ENCODE data around the gene HDAC4.

The HDAC4 gene

GRCh38 chr2:239198221-239198620, 202.6 kb downstream of the HDAC4 start:
- no peak overlapping the region for H3K4me3 ChIP-seq (ENCODE audit: low read length)

GRCh38 chr2:239197146-239197545, 203.7 kb downstream of the HDAC4 start:
- Histone ChIP-seq H3K9me3 (ENCODE audit: insufficient read depth, low read depth, low read length) (no peaks in the 10 kb centered on the region), H3K4me3 (ENCODE audit: low read length) (no peak overlapping the region), H3K36me3 (ENCODE audit: insufficient read depth, low read depth, low read length) (no peaks in the 10 kb centered on the region), H3K27me3 (ENCODE audit: insufficient read depth, low read length) (no peaks in the 10 kb centered on the region), H3K9ac (ENCODE audit: low read depth, low read length) (no peak overlapping the region), H3K4me1 (ENCODE audit: insufficient read depth, low read length) (peaks cover 5% of the 10 kb centered on the region; the same call in 1 of the 2 replicates), H3K27ac (ENCODE audit: low read length) (no peak overlapping the region)

More at GRCh38 chr2:239198221-239198620, 202.6 kb downstream of the HDAC4 start:
- no peak overlapping the region for H3K9ac ChIP-seq (ENCODE audit: low read depth, low read length)
- no peaks in the 10 kb centered on the region for H3K36me3 ChIP-seq (ENCODE audit: insufficient read depth, low read depth, low read length)
- H3K27me3 ChIP-seq (ENCODE audit: insufficient read depth, low read length) = no peaks in the 10 kb centered on the region
- H3K27ac ChIP-seq (ENCODE audit: low read length) = no peak overlapping the region
- H3K4me1 ChIP-seq (ENCODE audit: insufficient read depth, low read length) = peaks cover 5% of the 10 kb centered on the region; the same call in 1 of the 2 replicates
- H3K9me3 ChIP-seq (ENCODE audit: insufficient read depth, low read depth, low read length) = no peaks in the 10 kb centered on the region

DNA sequence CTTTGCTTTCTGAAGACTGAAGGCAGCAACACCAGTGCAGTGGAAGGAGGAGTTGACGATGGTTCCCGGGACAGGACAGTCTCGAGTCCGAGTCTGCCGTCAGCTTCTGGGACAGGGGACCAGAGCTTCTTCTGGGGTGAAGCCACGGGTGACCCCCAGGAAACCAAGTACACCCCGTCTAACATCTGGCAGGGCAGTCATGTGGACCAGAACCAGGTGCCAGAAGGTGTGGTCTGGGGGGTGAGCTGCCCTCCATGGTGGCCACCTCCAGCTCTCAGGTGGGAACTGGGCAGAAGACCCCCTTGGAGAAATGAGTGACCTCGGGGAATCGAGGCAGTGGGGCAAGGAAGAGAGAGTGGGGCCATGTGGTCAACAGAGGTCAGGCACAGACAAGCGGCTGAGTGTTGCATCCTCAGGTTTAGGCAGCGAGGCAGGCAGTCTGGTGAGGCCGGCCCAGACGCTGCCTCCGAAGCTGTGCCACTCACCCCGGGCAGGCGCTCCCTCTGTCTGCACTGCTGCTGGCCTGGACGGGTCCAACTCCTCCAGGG, 204.3 kb downstream of the HDAC4 start:
- H3K27me3 ChIP-seq (ENCODE audit: insufficient read depth, low read length) = no peaks in the 10 kb centered on the region
- no peaks in the 10 kb centered on the region for H3K9me3 ChIP-seq (ENCODE audit: insufficient read depth, low read depth, low read length)
- H3K27ac ChIP-seq (ENCODE audit: low read length) = no peak overlapping the region
- no peak overlapping the region for H3K4me3 ChIP-seq (ENCODE audit: low read length)
- no peak overlapping the region for H3K9ac ChIP-seq (ENCODE audit: low read depth, low read length)
- no peaks in the 10 kb centered on the region for H3K36me3 ChIP-seq (ENCODE audit: insufficient read depth, low read depth, low read length)
- no peaks in the 10 kb centered on the region; the same call in 1 of the 2 replicates for H3K4me1 ChIP-seq (ENCODE audit: insufficient read depth, low read length)

GRCh38 chr2:239195992-239196391, 204.8 kb downstream of the HDAC4 start:
- Histone ChIP-seq H3K36me3 (ENCODE audit: insufficient read depth, low read depth, low read length) (no peaks in the 10 kb centered on the region), H3K27me3 (ENCODE audit: insufficient read depth, low read length) (no peaks in the 10 kb centered on the region), H3K27ac (ENCODE audit: low read length) (no peak overlapping the region), H3K9me3 (ENCODE audit: insufficient read depth, low read depth, low read length) (no peaks in the 10 kb centered on the region), H3K4me1 (ENCODE audit: insufficient read depth, low read length) (no peaks in the 10 kb centered on the region; the same call in 1 of the 2 replicates), H3K9ac (ENCODE audit: low read depth, low read length) (no peak overlapping the region), H3K4me3 (ENCODE audit: low read length) (no peak overlapping the region)

GRCh38 chr2:239195318-239195871, 205.4 kb downstream of the HDAC4 start:
- H3K27ac ChIP-seq (ENCODE audit: low read length) = no peak overlapping the region
- no peaks in the 10 kb centered on the region for H3K27me3 ChIP-seq (ENCODE audit: insufficient read depth, low read length)
- no peaks in the 10 kb centered on the region for H3K9me3 ChIP-seq (ENCODE audit: insufficient read depth, low read depth, low read length)
- H3K4me3 ChIP-seq (ENCODE audit: low read length) = no peak overlapping the region
- no peaks in the 10 kb centered on the region for H3K4me1 ChIP-seq (ENCODE audit: insufficient read depth, low read length)
- H3K9ac ChIP-seq (ENCODE audit: low read depth, low read length) = no peak overlapping the region
- no peaks in the 10 kb centered on the region for H3K36me3 ChIP-seq (ENCODE audit: insufficient read depth, low read depth, low read length)

- Histone ChIP-seq H3K27me3 (ENCODE audit: insufficient read depth, low read length) (no peaks in the 10 kb centered on the region), H3K4me1 (ENCODE audit: insufficient read depth, low read length) (no peaks in the 10 kb centered on the region), H3K4me3 (ENCODE audit: low read length) (no peak overlapping the region), H3K9ac (ENCODE audit: low read depth, low read length) (no peak overlapping the region), H3K9me3 (ENCODE audit: insufficient read depth, low read depth, low read length) (no peaks in the 10 kb centered on the region), H3K27ac (ENCODE audit: low read length) (no peak overlapping the region), H3K36me3 (ENCODE audit: insufficient read depth, low read depth, low read length) (no peaks in the 10 kb centered on the region)
Observed at GRCh38 chr2:239194731-239195317, 206.0 kb downstream of the HDAC4 start.

- H3K4me1 ChIP-seq (ENCODE audit: insufficient read depth, low read length) = no peaks in the 10 kb centered on the region
- no peak overlapping the region for H3K27ac ChIP-seq (ENCODE audit: low read length)
- no peak overlapping the region for H3K4me3 ChIP-seq (ENCODE audit: low read length)
- H3K36me3 ChIP-seq (ENCODE audit: insufficient read depth, low read depth, low read length) = peaks cover 5% of the 10 kb centered on the region; the same call in 1 of the 2 replicates
- H3K9me3 ChIP-seq (ENCODE audit: insufficient read depth, low read depth, low read length) = no peaks in the 10 kb centered on the region
- H3K9ac ChIP-seq (ENCODE audit: low read depth, low read length) = no peak overlapping the region
- H3K27me3 ChIP-seq (ENCODE audit: insufficient read depth, low read length) = no peaks in the 10 kb centered on the region
Observed at GRCh38 chr2:239193925-239194677, 206.7 kb downstream of the HDAC4 start.

DNA sequence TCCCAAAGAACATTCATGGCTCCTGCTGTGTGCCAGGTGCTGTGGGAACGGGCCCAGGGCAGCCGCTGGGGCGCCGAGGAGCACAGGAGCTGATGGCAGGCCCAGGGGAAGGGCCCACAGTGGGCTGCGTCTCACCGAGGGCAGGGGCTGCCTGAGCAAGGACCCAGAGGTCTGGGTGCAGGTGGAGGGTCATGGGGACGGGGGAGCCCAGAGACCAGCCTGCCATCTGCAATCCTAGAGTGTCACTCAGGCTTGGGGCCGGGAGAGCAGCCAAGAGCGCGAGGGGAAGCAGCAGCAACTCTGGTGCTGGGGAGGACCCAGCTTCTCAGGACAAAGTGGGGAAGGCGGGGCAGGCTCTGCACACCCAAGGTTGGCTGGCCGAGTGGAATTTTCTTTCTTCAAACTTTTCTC, 207.4 kb downstream of the HDAC4 start:
- Histone ChIP-seq H3K27me3 (ENCODE audit: insufficient read depth, low read length) (no peaks in the 10 kb centered on the region), H3K36me3 (ENCODE audit: insufficient read depth, low read depth, low read length) (peaks cover 12% of the 10 kb centered on the region), H3K27ac (ENCODE audit: low read length) (no peak overlapping the region), H3K4me1 (ENCODE audit: insufficient read depth, low read length) (no peaks in the 10 kb centered on the region), H3K9ac (ENCODE audit: low read depth, low read length) (no peak overlapping the region), H3K4me3 (ENCODE audit: low read length) (no peak overlapping the region), H3K9me3 (ENCODE audit: insufficient read depth, low read depth, low read length) (no peaks in the 10 kb centered on the region)

- no peaks in the 10 kb centered on the region for H3K27me3 ChIP-seq (ENCODE audit: insufficient read depth, low read length)
- H3K27ac ChIP-seq (ENCODE audit: low read length) = no peak overlapping the region
- no peaks in the 10 kb centered on the region for H3K4me1 ChIP-seq (ENCODE audit: insufficient read depth, low read length)
- H3K4me3 ChIP-seq (ENCODE audit: low read length) = no peak overlapping the region
- H3K36me3 ChIP-seq (ENCODE audit: insufficient read depth, low read depth, low read length) = peaks cover 14% of the 10 kb centered on the region
- H3K9ac ChIP-seq (ENCODE audit: low read depth, low read length) = no peak overlapping the region
- H3K9me3 ChIP-seq (ENCODE audit: insufficient read depth, low read depth, low read length) = no peaks in the 10 kb centered on the region
Observed at GRCh38 chr2:239192975-239193374, 207.8 kb downstream of the HDAC4 start.

DNA sequence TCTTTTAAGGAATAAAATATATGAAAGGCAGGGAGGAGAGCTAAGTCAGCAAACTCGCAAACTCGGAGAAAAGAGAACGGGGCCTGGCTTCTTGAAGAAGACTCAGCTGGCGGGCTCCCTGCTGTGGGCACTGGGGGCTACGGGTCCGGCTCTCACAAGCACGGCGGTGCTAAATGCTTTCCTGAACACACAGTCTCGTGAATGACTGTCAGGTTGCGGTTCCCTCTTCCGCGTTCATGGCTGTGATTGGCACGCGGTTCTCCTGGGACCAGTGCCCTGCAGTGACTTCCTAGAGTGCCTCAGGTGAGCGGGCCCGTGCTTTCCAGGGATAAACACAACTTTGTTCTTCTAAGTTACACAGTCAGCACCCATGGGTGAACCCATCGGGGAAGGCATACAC, 208.4 kb downstream of the HDAC4 start:
- no peak overlapping the region for H3K4me3 ChIP-seq (ENCODE audit: low read length)
- no peaks in the 10 kb centered on the region for H3K9me3 ChIP-seq (ENCODE audit: insufficient read depth, low read depth, low read length)
- no peaks in the 10 kb centered on the region for H3K4me1 ChIP-seq (ENCODE audit: insufficient read depth, low read length)
- H3K27ac ChIP-seq (ENCODE audit: low read length) = no peak overlapping the region
- no peaks in the 10 kb centered on the region for H3K27me3 ChIP-seq (ENCODE audit: insufficient read depth, low read length)
- peaks cover 17% of the 10 kb centered on the region for H3K36me3 ChIP-seq (ENCODE audit: insufficient read depth, low read depth, low read length)
- no peak overlapping the region for H3K9ac ChIP-seq (ENCODE audit: low read depth, low read length)

DNA sequence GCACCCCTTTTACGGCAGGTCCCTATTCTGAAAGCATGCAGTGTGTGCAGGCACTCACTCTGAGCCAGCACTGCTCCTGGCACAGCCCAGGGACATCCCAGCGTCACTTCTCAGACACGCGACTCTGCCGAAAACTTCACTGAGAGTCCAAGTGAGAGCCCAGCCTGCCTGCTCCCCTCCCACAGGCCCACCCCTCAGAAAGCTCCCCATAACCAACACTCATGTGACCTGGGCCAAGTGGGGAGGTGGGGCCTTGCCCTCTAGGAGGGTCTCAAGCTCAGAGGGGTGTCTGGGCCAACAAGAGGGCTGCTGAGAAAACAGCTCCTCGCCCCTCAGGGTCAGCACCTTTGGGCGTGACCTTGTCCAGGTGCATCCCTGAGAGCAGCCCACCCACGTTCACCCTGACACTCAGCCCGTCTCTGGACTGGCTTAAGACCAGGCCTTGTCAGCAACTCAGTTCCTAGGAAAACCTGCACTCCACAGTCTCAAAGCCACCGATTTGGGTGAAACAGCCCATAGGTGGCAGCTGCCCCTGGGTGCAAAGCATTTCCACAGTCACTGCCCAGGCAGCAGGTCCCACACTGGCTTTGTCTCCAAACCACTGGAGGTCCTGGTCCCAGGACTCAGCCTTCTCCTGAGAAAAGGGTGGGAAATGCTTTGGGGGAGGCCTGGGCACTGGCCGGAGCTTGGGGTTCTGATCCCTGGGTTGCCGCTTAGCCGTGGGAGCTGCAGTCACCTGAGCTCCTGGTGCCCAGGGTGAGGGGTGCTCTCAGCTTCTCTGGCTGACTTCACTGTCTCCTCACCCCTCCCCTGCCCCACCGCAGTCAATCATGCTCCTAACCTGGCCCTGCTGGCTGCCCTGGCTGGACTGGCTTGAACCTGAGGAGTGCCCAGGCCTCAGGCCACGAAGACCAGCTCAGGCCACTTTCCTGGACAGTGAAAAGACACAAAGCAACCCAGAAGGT, 209.6 kb downstream of the HDAC4 start:
- H3K4me3 ChIP-seq (ENCODE audit: low read length) = no peak overlapping the region
- H3K27ac ChIP-seq (ENCODE audit: low read length) = peak overlapping the region; percentile 28
- no peaks in the 10 kb centered on the region for H3K9me3 ChIP-seq (ENCODE audit: insufficient read depth, low read depth, low read length)
- no peaks in the 10 kb centered on the region for H3K27me3 ChIP-seq (ENCODE audit: insufficient read depth, low read length)
- no peaks in the 10 kb centered on the region for H3K4me1 ChIP-seq (ENCODE audit: insufficient read depth, low read length)
- no peak overlapping the region for H3K9ac ChIP-seq (ENCODE audit: low read depth, low read length)
- peaks cover 23% of the 10 kb centered on the region for H3K36me3 ChIP-seq (ENCODE audit: insufficient read depth, low read depth, low read length)

Measured in iPS-20b (cell line).